ENCODE data around the gene RUNX2. TPM values are rescaled to one million over a fixed set of nuclear protein-coding genes. Genes with fewer than 3 reads are reported as not detected.

The RUNX2 gene
- total RNA-seq, 2 experiments from 2014 or later: 8.0 to 9.3 TPM

GRCh38 chr6:45415788-45416518 is 87.8 kb downstream of the RUNX2 start:
- ATAC-seq: no peak
- Mint-ChIP-seq H3K36me3 (ENCODE audit: low read depth) (no peaks in the 10 kb centered on the region), H3K27ac (no peak overlapping the region), H3K4me3 (no peak overlapping the region), H3K9me3 (no peaks in the 10 kb centered on the region), H3K4me1 (ENCODE audit: low read depth) (peaks cover 29% of the 10 kb centered on the region), H3K27me3 (no peaks in the 10 kb centered on the region)
- no peak for TF ChIP-seq CTCF (IDR thresholded peaks at IDR 0.05)
- POLR2A ChIA-PET: interaction anchor here (2.2 kb wide), 1 partner anchor 38 kb away, joined by 7 read pairs; no protein-coding TSS in a partner anchor
- intact Hi-C loops (cut with micrococcal nuclease): no loop called here
- CTCF ChIA-PET: interaction anchor here (1.0 to 1.3 kb wide), 4 partner anchors 9 to 506 kb away, joined by 3 read pairs; no protein-coding TSS in a partner anchor
- no peak for DNase-seq

DNA sequence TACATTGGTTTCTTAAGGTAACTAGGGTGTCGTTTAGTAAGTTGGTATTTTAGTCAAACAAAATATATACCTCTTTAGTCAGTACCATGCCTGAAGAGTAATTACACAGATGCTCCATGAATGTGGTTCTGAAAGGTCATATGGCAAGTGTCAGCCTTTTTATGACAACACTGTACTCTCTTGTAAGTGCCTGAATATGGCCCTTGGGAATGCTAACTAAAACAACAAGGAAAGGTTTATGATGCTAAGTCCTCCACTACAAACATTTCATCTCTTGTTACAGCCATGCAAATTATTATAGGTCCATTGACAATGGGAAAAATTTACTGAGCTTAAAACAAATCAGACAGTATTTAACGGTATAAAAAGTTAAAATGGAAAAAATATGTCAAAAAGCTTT is 88.6 kb downstream of the RUNX2 start:
- ChIA-PET POLR2A (interaction anchor here (2.2 kb wide), 1 partner anchor 38 kb away, joined by 7 read pairs; no protein-coding TSS in a partner anchor), CTCF (interaction anchor here (1.1 to 1.3 kb wide), 4 partner anchors 297 to 941 kb away, joined by 3 to 4 read pairs (median 3); no protein-coding TSS in a partner anchor)

DNA sequence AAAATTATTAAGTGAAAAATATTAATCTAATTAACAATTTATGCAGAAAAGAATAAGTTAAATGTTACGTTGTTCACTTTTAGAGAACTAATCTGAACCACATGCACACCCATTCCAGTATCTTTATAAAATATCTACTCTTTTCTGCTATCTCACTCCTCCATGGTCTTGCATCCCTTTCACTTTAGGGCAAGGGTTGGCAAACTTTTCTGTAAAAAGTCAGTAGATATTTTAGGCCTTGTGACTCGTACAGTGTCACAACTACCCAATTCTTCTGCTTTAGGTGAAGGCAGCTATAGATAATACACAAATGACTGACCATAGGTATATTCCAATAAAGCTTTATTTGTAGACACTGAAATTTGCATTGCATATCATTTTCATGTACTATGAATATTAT is 89.3 kb downstream of the RUNX2 start:
- CTCF ChIA-PET: interaction anchor here (1.3 to 2.5 kb wide), 4 partner anchors 297 to 942 kb away, joined by 3 to 11 read pairs (median 4); no protein-coding TSS in a partner anchor
- intact Hi-C loops (cut with micrococcal nuclease): no loop called here
- Mint-ChIP-seq H3K36me3 (ENCODE audit: low read depth) (no peaks in the 10 kb centered on the region), H3K4me3 (no peak overlapping the region), H3K27ac (no peak overlapping the region), H3K27me3 (no peaks in the 10 kb centered on the region), H3K9me3 (no peaks in the 10 kb centered on the region), H3K4me1 (ENCODE audit: low read depth) (peaks cover 32% of the 10 kb centered on the region)
- DNase-seq: no peak
- POLR2A ChIA-PET: interaction anchor here (2.2 kb wide), 1 partner anchor 39 kb away, joined by 7 read pairs; no protein-coding TSS in a partner anchor
- no peak for ATAC-seq
- no peak for TF ChIP-seq CTCF (IDR thresholded peaks at IDR 0.05)

More for the DNA sequence above, 88.6 kb downstream of the RUNX2 start:
- Mint-ChIP-seq H3K4me3 (no peak overlapping the region), H3K9me3 (no peaks in the 10 kb centered on the region), H3K27ac (no peak overlapping the region), H3K4me1 (ENCODE audit: low read depth) (peaks cover 32% of the 10 kb centered on the region), H3K36me3 (ENCODE audit: low read depth) (no peaks in the 10 kb centered on the region), H3K27me3 (no peaks in the 10 kb centered on the region)
- no peak for DNase-seq
- no peak for TF ChIP-seq CTCF (IDR thresholded peaks at IDR 0.05)
- no peak for ATAC-seq
- intact Hi-C loops (cut with micrococcal nuclease): no loop called here

- peak overlapping the region; percentile 94 for H3K4me3 Mint-ChIP-seq
- CTCF ChIA-PET: interaction anchor here (0.6 to 3.6 kb wide), 14 partner anchors 11 to 945 kb away, joined by 3 to 16 read pairs (median 4); no protein-coding TSS in a partner anchor
- ATAC-seq: peak; percentile 38
- H3K36me3 Mint-ChIP-seq (ENCODE audit: low read depth): peaks cover 2% of the 10 kb centered on the region
- peak; percentile 58 for TF ChIP-seq CTCF (IDR thresholded peaks at IDR 0.05)
- no peaks in the 10 kb centered on the region for H3K9me3 Mint-ChIP-seq
- intact Hi-C loops (cut with micrococcal nuclease): loop anchor here (5.0 kb wide), 3 partner anchors 68 to 767 kb away; no protein-coding TSS in a partner anchor
- peak; percentile 77 for DNase-seq
- H3K27ac Mint-ChIP-seq: peak overlapping the region; percentile 95
- no peaks in the 10 kb centered on the region for H3K27me3 Mint-ChIP-seq
- POLR2A ChIA-PET: interaction anchor here (0.6 to 3.4 kb wide), 3 partner anchors 42 to 1827 kb away, joined by 3 to 20 read pairs (median 4); partner anchors contain the start of gene SUPT3H
- H3K4me1 Mint-ChIP-seq (ENCODE audit: low read depth): peaks cover 39% of the 10 kb centered on the region
Measured at GRCh38 chr6:45419571-45420082, 91.5 kb downstream of the RUNX2 start.
